Putamen (tissue), 1 donor: Measurements from ENCODE around the gene ZNF410.
A peak's percentile ranks its signal among the peaks of the same experiment; 100 is the strongest.
"Not testable (repeated sequence)": the region's sequence is repeated elsewhere in the genome, so short reads cannot be mapped to it uniquely, and the experiment has no call there.

Experiments
- DNase-seq: peaks from one replicate; pipeline ENCODE4 v3.0.0-alpha.2; 2016; ENCODE audit warnings: low spot score

Gene ZNF410

GRCh38 chr14:73887694-73888459 lies 1.2 kb downstream of the ZNF410 start:
- DNase-seq = no peak

- DNase-seq = no peak
These were observed 1.7 kb downstream of the ZNF410 start for GRCh38 chr14:73888460-73888725.

GRCh38 chr14:73888971-73889370 lies 2.3 kb downstream of the ZNF410 start:
- DNase-seq = no peak

GRCh38 chr14:73889376-73889775 lies 2.7 kb downstream of the ZNF410 start:
- DNase-seq = no peak

GRCh38 chr14:73894180-73894687 lies 7.6 kb downstream of the ZNF410 start:
- not testable (repeated sequence) for DNase-seq

GRCh38 chr14:73895939-73896338 lies 9.3 kb downstream of the ZNF410 start:
- peak; percentile 3 for DNase-seq

GRCh38 chr14:73896521-73896920 lies 9.9 kb downstream of the ZNF410 start:
- DNase-seq = no peak

- no peak for DNase-seq
These were observed 16.4 kb downstream of the ZNF410 start for GRCh38 chr14:73903028-73903427.

- DNase-seq = no peak
These were observed 23.0 kb downstream of the ZNF410 start for GRCh38 chr14:73909681-73910080.

GRCh38 chr14:73913256-73913655 lies 26.6 kb downstream of the ZNF410 start:
- no peak for DNase-seq

GRCh38 chr14:73916324-73916723 lies 29.7 kb downstream of the ZNF410 start:
- no peak for DNase-seq

GRCh38 chr14:73919457-73919856 lies 32.8 kb downstream of the ZNF410 start:
- DNase-seq = not testable (repeated sequence)

GRCh38 chr14:73924337-73924736 lies 37.7 kb downstream of the ZNF410 start:
- no peak for DNase-seq

- no peak for DNase-seq
These were observed 49.0 kb downstream of the ZNF410 start for GRCh38 chr14:73935666-73936065.

GRCh38 chr14:73936548-73936947 lies 49.9 kb downstream of the ZNF410 start:
- DNase-seq = no peak

- DNase-seq = no peak
These were observed 50.4 kb downstream of the ZNF410 start for GRCh38 chr14:73937012-73937411.

GRCh38 chr14:73942180-73942579 lies 55.5 kb downstream of the ZNF410 start:
- no peak for DNase-seq

GRCh38 chr14:73943083-73943482 lies 56.4 kb downstream of the ZNF410 start:
- DNase-seq = no peak

- no peak for DNase-seq
These were observed 57.9 kb downstream of the ZNF410 start for GRCh38 chr14:73944432-73945158.

- DNase-seq = no peak
These were observed 58.6 kb downstream of the ZNF410 start for GRCh38 chr14:73945159-73945670.

- peak; percentile 97 for DNase-seq
These were observed 63.4 kb downstream of the ZNF410 start, which contains the start of the genes COQ6 and FAM161B for GRCh38 chr14:73949752-73950734. COQ6 (plus strand) TSS chr14:73950302; CDS start chr14:73950333, 31 bp downstream. FAM161B (minus strand) TSS chr14:73950094; CDS start chr14:73950026, 68 bp downstream.

GRCh38 chr14:73953731-73954130 lies 67.1 kb downstream of the ZNF410 start:
- DNase-seq = no peak
